Neural cell (in vitro differentiated cells): Measurements from ENCODE around the gene SMAD7. TPM values are rescaled to one million over a fixed set of nuclear protein-coding genes. Genes with fewer than 3 reads are reported as not detected.

ENCODE experiments used
- H2AFZ ChIP-seq: fragments of 200-600, 300-800 bp; sonication (generic), shearing (Covaris generic); 2 replicates; pipeline ENCODE4 v1.6.0; 2014; ENCODE audit warnings: low read depth, mild to moderate bottlenecking, antibody characterized with exemption, low read length, moderate library complexity
- H3F3A ChIP-seq: fragments of 200-600 bp; shearing (Covaris generic); 2 replicates; pipeline ENCODE4 v1.6.1; 2016; ENCODE audit warnings: mild to moderate bottlenecking, moderate library complexity, mixed read lengths, antibody characterized with exemption, low read length; ENCODE audit not compliant: insufficient read depth, poor library complexity, severe bottlenecking
- H3K27ac ChIP-seq: fragments of 200-600, 300-800 bp; sonication (generic), shearing (Covaris generic); 2 replicates; pipeline ENCODE4 v1.5.1; 2014; ENCODE audit warnings: mild to moderate bottlenecking, low read length, moderate library complexity
- H3K27me3 ChIP-seq: fragments of 300-800, 200-600 bp; sonication (generic), shearing (Covaris generic); 2 replicates; pipeline ENCODE4 v1.6.0; 2014; ENCODE audit warnings: mild to moderate bottlenecking, low read depth, low read length, moderate library complexity; ENCODE audit not compliant: insufficient read depth
- H3K36me3 ChIP-seq: fragments of 300-800, 200-600 bp; sonication (generic), shearing (Covaris generic); 2 replicates; pipeline ENCODE4 v1.5.1; 2014; ENCODE audit warnings: mild to moderate bottlenecking, antibody characterized with exemption, low read length, moderate library complexity; ENCODE audit not compliant: insufficient read depth
- H3K4me2 ChIP-seq: fragments of 300-800, 200-600 bp; sonication (generic), shearing (Covaris generic); 2 replicates; pipeline ENCODE4 v1.6.0; 2014; ENCODE audit warnings: mild to moderate bottlenecking, low read length
- H3K4me3 ChIP-seq: fragments of 300-800, 200-600 bp; sonication (generic), shearing (Covaris generic); 2 replicates; pipeline ENCODE4 v1.5.1; 2014; ENCODE audit warnings: mild to moderate bottlenecking, low read length, moderate library complexity
- H3K79me2 ChIP-seq: fragments of 200-600 bp; shearing (Covaris generic); replicated peaks from 2 replicates; pipeline ENCODE4 v1.6.0; 2014; ENCODE audit warnings: mild to moderate bottlenecking, low read length, moderate library complexity; ENCODE audit not compliant: insufficient read depth
- H3K9ac ChIP-seq: fragments of 300-800, 200-600 bp; sonication (generic), shearing (Covaris generic); 2 replicates; pipeline ENCODE4 v1.6.1; 2016; ENCODE audit warnings: mild to moderate bottlenecking, low read length, mixed read lengths
- H3K9me2 ChIP-seq: fragments of 200-600 bp; shearing (Covaris generic); 2 replicates; pipeline ENCODE4 v1.6.1; 2016; ENCODE audit warnings: mild to moderate bottlenecking, low read length, mixed read lengths; ENCODE audit not compliant: insufficient read depth
- H3K9me3 ChIP-seq: fragments of 200-600, 300-800 bp; sonication (generic), shearing (Covaris generic); 2 replicates; pipeline ENCODE4 v1.6.1; 2016; ENCODE audit warnings: mild to moderate bottlenecking, mixed run types, low read length, moderate library complexity, mixed read lengths
- H4K20me1 ChIP-seq: fragments of 200-600 bp; shearing (Covaris generic); 2 replicates; pipeline ENCODE4 v1.6.1; 2016; ENCODE audit warnings: mild to moderate bottlenecking, mixed run types; ENCODE audit not compliant: insufficient read depth
- EP300 ChIP-seq: fragments of 450-650 bp; conservative IDR thresholded peaks from 2 replicates; pipeline ENCODE4 v1.6.1; 2014; ENCODE audit warnings: antibody characterized with exemption, mild to moderate bottlenecking, moderate library complexity; ENCODE audit not compliant: poor library complexity, severe bottlenecking
- EZH2 ChIP-seq: fragments of 200-600, 300-800 bp; shearing (Covaris generic), sonication (generic); IDR thresholded peaks from 2 replicates; pipeline ENCODE4 v1.6.1; 2014; ENCODE audit warnings: antibody characterized with exemption, low read length, borderline replicate concordance, mild to moderate bottlenecking; ENCODE audit not compliant: insufficient read depth, poor library complexity, severe bottlenecking
- MXI1 ChIP-seq: fragments of 450-650 bp; conservative IDR thresholded peaks from 2 replicates; pipeline ENCODE4 v1.6.1; 2014; ENCODE audit warnings: antibody characterized with exemption, mild to moderate bottlenecking; ENCODE audit not compliant: poor library complexity, severe bottlenecking
- POLR2AphosphoS5 ChIP-seq: IDR thresholded peaks from 2 replicates; pipeline ENCODE4 v1.6.1; 2012
- RAD21 ChIP-seq: fragments of 450-650 bp; conservative IDR thresholded peaks from 2 replicates; pipeline ENCODE4 v1.6.1; 2014; ENCODE audit warnings: antibody characterized with exemption, mild to moderate bottlenecking, moderate library complexity
- REST ChIP-seq: IDR thresholded peaks from 2 replicates; pipeline ENCODE4 v1.6.1; 2012; ENCODE audit warnings: borderline replicate concordance
- SMC3 ChIP-seq: fragments of 450-650 bp; conservative IDR thresholded peaks from 2 replicates; pipeline ENCODE4 v1.6.1; 2014; ENCODE audit warnings: antibody characterized with exemption, mild to moderate bottlenecking, moderate library complexity; ENCODE audit not compliant: poor library complexity
- TAF1 ChIP-seq: IDR thresholded peaks from 2 replicates; pipeline ENCODE4 v1.6.1; 2012; ENCODE audit warnings: low read depth
- polyA plus RNA-seq: library from polyadenylated mRNA; depleted of rRNA; stranded (reverse); fragments of >200 nt; gene quantifications from 2 replicates; pipeline ENCODE4 v1.2.3, GENCODE V29; 2014
- TF ChIP-seq, protein P1 (sequence below): fragments of 450-650 bp; IDR thresholded peaks from 2 replicates; pipeline ENCODE4 v1.5.1; 2014; ENCODE audit warnings: antibody characterized with exemption, mild to moderate bottlenecking, moderate library complexity; ENCODE audit not compliant: poor library complexity, severe bottlenecking

SMAD7 gene
- polyA plus RNA-seq, 1 donor from 2014 or later = 3.8 TPM

GRCh38 chr18:48992133-48992532 lies 41.4 kb upstream of the SMAD7 start:
- Histone ChIP-seq H3K27me3 (no peaks in the 10 kb centered on the region), H3K9me2 (no peaks in the 10 kb centered on the region), H3F3A (no peaks in the 10 kb centered on the region), H3K36me3 (no peaks in the 10 kb centered on the region), H4K20me1 (no peaks in the 10 kb centered on the region), H3K9me3 (no peaks in the 10 kb centered on the region), H3K9ac (no peak overlapping the region), H3K4me3 (no peak overlapping the region), H3K79me2 (no peaks in the 10 kb centered on the region), H3K27ac (no peak overlapping the region), H3K4me2 (no peak overlapping the region), H2AFZ (no peak overlapping the region)
- no peak for TF ChIP-seq REST
- no peak for TF ChIP-seq POLR2AphosphoS5
- TF ChIP-seq EP300 = no peak
- no peak for TF ChIP-seq MXI1
- TF ChIP-seq, protein P1, sequence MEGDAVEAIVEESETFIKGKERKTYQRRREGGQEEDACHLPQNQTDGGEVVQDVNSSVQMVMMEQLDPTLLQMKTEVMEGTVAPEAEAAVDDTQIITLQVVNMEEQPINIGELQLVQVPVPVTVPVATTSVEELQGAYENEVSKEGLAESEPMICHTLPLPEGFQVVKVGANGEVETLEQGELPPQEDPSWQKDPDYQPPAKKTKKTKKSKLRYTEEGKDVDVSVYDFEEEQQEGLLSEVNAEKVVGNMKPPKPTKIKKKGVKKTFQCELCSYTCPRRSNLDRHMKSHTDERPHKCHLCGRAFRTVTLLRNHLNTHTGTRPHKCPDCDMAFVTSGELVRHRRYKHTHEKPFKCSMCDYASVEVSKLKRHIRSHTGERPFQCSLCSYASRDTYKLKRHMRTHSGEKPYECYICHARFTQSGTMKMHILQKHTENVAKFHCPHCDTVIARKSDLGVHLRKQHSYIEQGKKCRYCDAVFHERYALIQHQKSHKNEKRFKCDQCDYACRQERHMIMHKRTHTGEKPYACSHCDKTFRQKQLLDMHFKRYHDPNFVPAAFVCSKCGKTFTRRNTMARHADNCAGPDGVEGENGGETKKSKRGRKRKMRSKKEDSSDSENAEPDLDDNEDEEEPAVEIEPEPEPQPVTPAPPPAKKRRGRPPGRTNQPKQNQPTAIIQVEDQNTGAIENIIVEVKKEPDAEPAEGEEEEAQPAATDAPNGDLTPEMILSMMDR = no peak
- no peak for TF ChIP-seq RAD21
- TF ChIP-seq EZH2 = no peak
- TF ChIP-seq SMC3 = no peak

GRCh38 chr18:48991676-48992075 lies 40.9 kb upstream of the SMAD7 start:
- Histone ChIP-seq H3K9me3 (no peaks in the 10 kb centered on the region), H2AFZ (no peak overlapping the region), H3K9me2 (no peaks in the 10 kb centered on the region), H3K9ac (no peak overlapping the region), H3K27ac (no peak overlapping the region), H3F3A (no peaks in the 10 kb centered on the region), H3K79me2 (no peaks in the 10 kb centered on the region), H3K4me3 (no peak overlapping the region), H3K27me3 (no peaks in the 10 kb centered on the region), H3K36me3 (no peaks in the 10 kb centered on the region), H3K4me2 (no peak overlapping the region), H4K20me1 (no peaks in the 10 kb centered on the region)
- no peak for TF ChIP-seq EP300
- TF ChIP-seq TAF1 = no peak
- no peak for TF ChIP-seq SMC3
- no peak for TF ChIP-seq POLR2AphosphoS5
- TF ChIP-seq, protein P1 = no peak
- no peak for TF ChIP-seq EZH2
- no peak for TF ChIP-seq RAD21
- TF ChIP-seq REST = no peak
- no peak for TF ChIP-seq MXI1
